ENCODE results near the gene FHDC1.

Gene FHDC1

DNA sequence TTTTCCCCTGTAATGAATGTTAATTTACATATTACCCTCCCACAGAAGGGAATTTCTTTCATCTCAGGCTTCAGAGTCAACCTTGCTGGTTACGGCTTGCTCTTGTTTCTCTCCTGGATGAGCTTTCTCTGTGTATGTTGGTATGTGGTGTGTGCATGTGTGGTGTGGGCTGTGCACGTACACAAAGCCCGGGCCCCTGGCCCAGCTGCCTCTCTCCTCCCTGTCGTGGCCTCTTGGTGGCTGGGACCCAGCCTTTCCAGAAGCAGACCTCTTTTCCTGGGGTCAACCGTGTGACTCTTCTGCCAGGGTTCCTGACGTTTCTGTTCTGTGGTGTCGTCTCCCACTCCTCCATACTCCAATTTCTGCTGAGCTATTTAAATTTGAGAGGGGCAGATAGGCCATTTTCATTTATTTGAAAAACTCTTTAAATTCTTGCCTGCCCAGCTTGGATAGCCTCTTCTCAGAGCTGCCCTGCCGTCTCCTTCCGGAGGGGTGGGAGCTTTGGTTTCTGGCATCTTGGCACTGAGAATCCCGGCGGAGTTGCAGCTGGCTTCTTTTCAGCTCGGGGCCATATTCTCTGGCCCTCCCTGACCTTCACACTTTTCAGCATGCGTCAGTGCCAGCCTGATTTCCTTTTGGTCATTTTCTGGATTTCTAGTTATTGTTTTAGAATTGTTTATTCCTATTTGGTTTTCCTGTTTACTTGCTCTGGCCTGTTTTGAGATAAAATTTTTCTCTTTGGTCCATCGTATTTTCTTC lies 25.1 kb downstream of the FHDC1 start:
- Histone ChIP-seq H3K27me3 (ENCODE audit: insufficient read depth, poor library complexity, severe bottlenecking) (no peaks in the 10 kb centered on the region), H3K36me3 (ENCODE audit: low read depth) (peaks cover 31% of the 10 kb centered on the region), H3K9me3 (ENCODE audit: severe bottlenecking) (no peaks in the 10 kb centered on the region), H3K27ac (ENCODE audit: poor library complexity, severe bottlenecking) (no peak overlapping the region), H3K4me3 (ENCODE audit: severe bottlenecking) (no peak overlapping the region), H3K4me1 (ENCODE audit: insufficient read depth, poor library complexity, severe bottlenecking) (no peaks in the 10 kb centered on the region)
- TF ChIP-seq CTCF (IDR thresholded peaks at IDR 0.05; ENCODE audit: poor library complexity, severe bottlenecking), result no peak
- no peak for ATAC-seq (ENCODE audit: low read depth)
- no peak for DNase-seq (ENCODE audit: low spot score)

DNA sequence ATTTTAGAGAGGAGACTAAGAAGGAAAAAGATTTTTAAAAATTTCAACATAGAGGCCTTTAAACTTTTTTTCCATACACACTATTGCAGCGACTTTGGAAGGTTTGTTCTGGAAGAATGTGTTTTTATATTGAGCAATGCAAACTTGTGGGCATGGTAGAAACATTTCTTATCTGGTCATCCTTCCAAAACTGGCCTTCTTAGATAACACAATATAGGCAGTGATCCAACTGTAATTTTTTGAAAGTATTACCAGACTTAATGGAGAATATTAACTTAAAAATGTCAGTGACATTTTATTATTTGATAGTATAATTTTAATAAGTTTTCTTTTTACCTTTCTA lies 25.6 kb downstream of the FHDC1 start:
- Histone ChIP-seq H3K4me1 (ENCODE audit: insufficient read depth, poor library complexity, severe bottlenecking) (no peaks in the 10 kb centered on the region), H3K27me3 (ENCODE audit: insufficient read depth, poor library complexity, severe bottlenecking) (no peaks in the 10 kb centered on the region), H3K36me3 (ENCODE audit: low read depth) (peaks cover 31% of the 10 kb centered on the region), H3K27ac (ENCODE audit: poor library complexity, severe bottlenecking) (no peak overlapping the region), H3K9me3 (ENCODE audit: severe bottlenecking) (no peaks in the 10 kb centered on the region), H3K4me3 (ENCODE audit: severe bottlenecking) (no peak overlapping the region)
- ATAC-seq (ENCODE audit: low read depth), result no peak
- no peak for DNase-seq (ENCODE audit: low spot score)
- TF ChIP-seq CTCF (IDR thresholded peaks at IDR 0.05; ENCODE audit: poor library complexity, severe bottlenecking), result no peak

- Histone ChIP-seq H3K4me1 (ENCODE audit: insufficient read depth, poor library complexity, severe bottlenecking) (no peaks in the 10 kb centered on the region), H3K27me3 (ENCODE audit: insufficient read depth, poor library complexity, severe bottlenecking) (no peaks in the 10 kb centered on the region), H3K4me3 (ENCODE audit: severe bottlenecking) (no peak overlapping the region), H3K27ac (ENCODE audit: poor library complexity, severe bottlenecking) (no peak overlapping the region), H3K9me3 (ENCODE audit: severe bottlenecking) (no peaks in the 10 kb centered on the region), H3K36me3 (ENCODE audit: low read depth) (peaks cover 31% of the 10 kb centered on the region)
- ATAC-seq (ENCODE audit: low read depth) (no peak), DNase-seq (ENCODE audit: low spot score) (no peak)
- no peak for TF ChIP-seq CTCF (IDR thresholded peaks at IDR 0.05; ENCODE audit: poor library complexity, severe bottlenecking)
Measured at GRCh38 chr4:152962150-152962549, 26.0 kb downstream of the FHDC1 start.

GRCh38 chr4:152964335-152964734 lies 28.2 kb downstream of the FHDC1 start:
- Histone ChIP-seq H3K4me1 (ENCODE audit: insufficient read depth, poor library complexity, severe bottlenecking) (peaks cover 11% of the 10 kb centered on the region), H3K36me3 (ENCODE audit: low read depth) (peaks cover 39% of the 10 kb centered on the region), H3K4me3 (ENCODE audit: severe bottlenecking) (no peak overlapping the region), H3K27me3 (ENCODE audit: insufficient read depth, poor library complexity, severe bottlenecking) (no peaks in the 10 kb centered on the region), H3K27ac (ENCODE audit: poor library complexity, severe bottlenecking) (no peak overlapping the region), H3K9me3 (ENCODE audit: severe bottlenecking) (no peaks in the 10 kb centered on the region)
- DNase-seq (ENCODE audit: low spot score) (no peak), ATAC-seq (ENCODE audit: low read depth) (no peak)
- TF ChIP-seq CTCF (IDR thresholded peaks at IDR 0.05; ENCODE audit: poor library complexity, severe bottlenecking), result no peak

DNA sequence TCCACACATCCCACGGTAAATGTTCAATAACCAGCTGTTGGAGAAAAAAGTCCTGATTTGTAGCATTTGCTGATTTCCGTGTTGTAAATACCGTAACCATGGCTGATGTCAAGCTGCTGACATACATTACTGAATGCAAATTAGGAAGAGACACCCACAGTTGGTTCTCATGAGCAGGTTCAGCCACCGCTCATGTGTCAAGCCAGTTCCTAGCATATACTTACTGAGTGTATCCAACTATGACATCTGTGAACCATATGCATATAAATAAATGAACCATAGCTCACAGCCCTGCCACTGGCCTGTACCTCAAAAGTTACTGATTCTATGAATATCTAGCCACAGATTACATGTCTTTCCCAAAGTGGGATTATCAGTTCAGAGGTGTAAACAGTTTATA lies 29.5 kb downstream of the FHDC1 start:
- Histone ChIP-seq H3K9me3 (ENCODE audit: severe bottlenecking) (no peaks in the 10 kb centered on the region), H3K27me3 (ENCODE audit: insufficient read depth, poor library complexity, severe bottlenecking) (no peaks in the 10 kb centered on the region), H3K27ac (ENCODE audit: poor library complexity, severe bottlenecking) (no peak overlapping the region), H3K4me3 (ENCODE audit: severe bottlenecking) (no peak overlapping the region), H3K4me1 (ENCODE audit: insufficient read depth, poor library complexity, severe bottlenecking) (peaks cover 21% of the 10 kb centered on the region), H3K36me3 (ENCODE audit: low read depth) (peaks cover 35% of the 10 kb centered on the region)
- DNase-seq (ENCODE audit: low spot score), result no peak
- no peak for TF ChIP-seq CTCF (IDR thresholded peaks at IDR 0.05; ENCODE audit: poor library complexity, severe bottlenecking)
- no peak for ATAC-seq (ENCODE audit: low read depth)

Data from RWPE2 (cell line).